ENCODE results near the gene TSPAN7. TPM values are rescaled to one million over a fixed set of nuclear protein-coding genes. Genes with fewer than 3 reads are reported as not detected.

The TSPAN7 gene
- total and polyA plus RNA-seq, 10 donors: 7.2 to 158 (median 58.5) TPM

DNA sequence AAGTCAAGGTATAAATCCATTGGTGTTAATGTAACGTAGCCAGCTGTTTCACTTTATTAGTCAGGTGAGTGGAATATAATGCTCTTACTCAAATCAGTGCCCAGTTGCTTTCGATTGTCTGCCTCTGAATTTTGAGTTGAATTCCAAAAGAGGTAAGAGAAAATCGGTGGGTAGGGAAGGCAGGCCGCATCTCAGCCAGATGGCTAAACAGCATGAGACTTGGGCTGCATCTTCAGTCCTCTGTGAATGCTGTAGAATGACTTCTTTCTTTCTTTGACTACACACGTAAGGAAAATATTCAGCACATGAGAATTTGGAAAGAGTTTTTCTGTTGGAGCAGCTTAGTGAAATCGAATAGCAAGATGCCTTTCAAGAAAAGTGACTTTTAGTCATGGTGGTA, 49.5 kb downstream of the TSPAN7 start:
- Histone ChIP-seq H3K4me1 (no peaks in the 10 kb centered on the region), H3K4me3 (no peak overlapping the region), H3K36me3 (no peaks in the 10 kb centered on the region), H3K27ac (no peak overlapping the region), H3K27me3 (replicated peaks in 1 of 7) (peaks cover 0 to 6% (median 0%) of the 10 kb centered on the region in 7 donors), H3K9me3 (no peaks in the 10 kb centered on the region)
- no peak for DNase-seq
- intact Hi-C loops (cut with DNase I; ENCODE audit: low total_unique reads): no loop called here
- 63 to 90% (median 79%) methylated on average over 6 of the region's 6 CpGs for WGBS, 5 donors
- TF ChIP-seq, protein P1, sequence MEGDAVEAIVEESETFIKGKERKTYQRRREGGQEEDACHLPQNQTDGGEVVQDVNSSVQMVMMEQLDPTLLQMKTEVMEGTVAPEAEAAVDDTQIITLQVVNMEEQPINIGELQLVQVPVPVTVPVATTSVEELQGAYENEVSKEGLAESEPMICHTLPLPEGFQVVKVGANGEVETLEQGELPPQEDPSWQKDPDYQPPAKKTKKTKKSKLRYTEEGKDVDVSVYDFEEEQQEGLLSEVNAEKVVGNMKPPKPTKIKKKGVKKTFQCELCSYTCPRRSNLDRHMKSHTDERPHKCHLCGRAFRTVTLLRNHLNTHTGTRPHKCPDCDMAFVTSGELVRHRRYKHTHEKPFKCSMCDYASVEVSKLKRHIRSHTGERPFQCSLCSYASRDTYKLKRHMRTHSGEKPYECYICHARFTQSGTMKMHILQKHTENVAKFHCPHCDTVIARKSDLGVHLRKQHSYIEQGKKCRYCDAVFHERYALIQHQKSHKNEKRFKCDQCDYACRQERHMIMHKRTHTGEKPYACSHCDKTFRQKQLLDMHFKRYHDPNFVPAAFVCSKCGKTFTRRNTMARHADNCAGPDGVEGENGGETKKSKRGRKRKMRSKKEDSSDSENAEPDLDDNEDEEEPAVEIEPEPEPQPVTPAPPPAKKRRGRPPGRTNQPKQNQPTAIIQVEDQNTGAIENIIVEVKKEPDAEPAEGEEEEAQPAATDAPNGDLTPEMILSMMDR (IDR thresholded peaks at IDR 0.05 in 8 of 11, conservative IDR thresholded peaks at IDR 0.05 in 3 of 11): no peak
- no peak for TF ChIP-seq POLR2A (IDR thresholded peaks at IDR 0.05)
- no peak for TF ChIP-seq POLR2AphosphoS5 (IDR thresholded peaks at IDR 0.05)

DNA sequence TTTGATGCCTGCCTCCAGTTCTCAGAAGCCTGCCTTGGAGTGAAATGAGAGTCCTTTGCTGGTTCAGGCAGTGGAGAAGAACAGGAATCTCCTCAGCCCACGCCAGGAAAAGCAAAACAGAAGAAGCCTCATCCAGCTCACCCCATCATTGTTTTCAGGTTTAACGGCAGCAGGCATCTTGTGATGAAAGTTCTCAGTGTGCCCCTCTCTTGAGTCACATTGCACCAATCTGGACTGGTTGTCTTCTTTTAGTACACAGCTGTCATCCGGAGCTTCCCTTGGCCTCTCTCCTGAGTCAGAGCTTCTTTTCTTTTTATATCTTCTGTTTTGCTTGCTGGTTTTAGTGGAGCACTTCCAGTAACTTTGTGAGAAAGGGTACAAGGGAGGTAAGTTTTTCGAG, 50.9 kb downstream of the TSPAN7 start:
- Histone ChIP-seq H3K9me3 (no peaks in the 10 kb centered on the region), H3K27ac (no peak overlapping the region), H3K4me3 (no peak overlapping the region), H3K4me1 (peaks cover 0 to 3% (median 0%) of the 10 kb centered on the region in 6 donors), H3K27me3 (replicated peaks in 1 of 7) (peaks cover 0 to 2% (median 0%) of the 10 kb centered on the region in 7 donors), H3K36me3 (no peaks in the 10 kb centered on the region)
- TF ChIP-seq, protein P1 (IDR thresholded peaks at IDR 0.05 in 8 of 11, conservative IDR thresholded peaks at IDR 0.05 in 3 of 11): no peak
- TF ChIP-seq POLR2AphosphoS5 (IDR thresholded peaks at IDR 0.05) (no peak), POLR2A (IDR thresholded peaks at IDR 0.05) (no peak)
- intact Hi-C loops (cut with DNase I; ENCODE audit: low total_unique reads): no loop called here
- WGBS, 5 donors: 39 to 63% (median 49%) methylated on average over 4 of the region's 4 CpGs
- DNase-seq: no peak

DNA sequence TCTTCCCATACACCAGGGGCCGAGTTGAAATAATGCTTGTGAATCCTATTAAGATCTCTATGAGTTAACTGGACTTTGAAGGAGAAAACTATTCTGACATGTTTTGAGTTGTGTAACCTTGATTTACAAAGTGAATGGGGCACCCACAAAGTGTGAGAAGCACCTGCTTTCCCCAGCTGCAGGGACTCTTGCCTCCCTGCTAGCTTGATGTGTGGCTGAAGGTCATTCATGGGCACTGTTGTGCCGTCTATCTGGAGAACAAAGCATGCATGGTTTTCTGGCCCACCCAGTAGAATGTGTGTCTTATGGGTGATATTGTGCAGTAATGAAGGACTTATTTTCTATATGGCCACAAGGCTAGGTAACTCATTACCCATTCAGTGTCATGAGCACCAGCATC, 53.1 kb downstream of the TSPAN7 start:
- no peaks in the 10 kb centered on the region for H3K36me3 ChIP-seq
- no peaks in the 10 kb centered on the region for H3K27me3 ChIP-seq (replicated peaks in 1 of 7)
- intact Hi-C loops (cut with DNase I; ENCODE audit: low total_unique reads): no loop called here
- DNase-seq: no peak
- 55 to 71% (median 62%) methylated on average over 2 of the region's 2 CpGs for WGBS, 5 donors
- H3K27ac ChIP-seq: no peak overlapping the region
- no peaks in the 10 kb centered on the region for H3K9me3 ChIP-seq
- H3K4me1 ChIP-seq: peaks cover 0 to 5% (median 0%) of the 10 kb centered on the region in 6 donors
- H3K4me3 ChIP-seq: no peak overlapping the region
- TF ChIP-seq POLR2AphosphoS5 (IDR thresholded peaks at IDR 0.05): no peak
- no peak for TF ChIP-seq POLR2A (IDR thresholded peaks at IDR 0.05)
- TF ChIP-seq, protein P1 (IDR thresholded peaks at IDR 0.05 in 8 of 11, conservative IDR thresholded peaks at IDR 0.05 in 3 of 11): no peak

DNA sequence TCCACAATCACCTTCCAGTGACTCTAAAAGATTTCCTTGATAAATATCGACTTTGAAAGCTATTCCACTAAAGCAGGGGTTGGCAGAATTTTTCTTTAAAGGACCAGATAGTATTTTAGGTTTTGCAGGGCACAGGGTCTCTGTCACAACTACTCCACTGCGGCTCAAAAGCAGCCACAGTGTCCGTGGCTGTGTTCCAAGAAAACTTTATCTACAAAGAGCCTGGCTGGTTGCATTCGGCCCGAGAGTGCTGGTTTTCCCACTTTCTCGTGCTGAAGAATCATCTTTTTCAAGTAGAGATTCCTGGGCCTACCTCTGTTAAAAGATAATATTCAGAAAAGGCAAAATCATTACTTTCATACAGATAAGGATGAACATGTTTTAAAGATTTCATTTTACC, 55.6 kb downstream of the TSPAN7 start:
- WGBS, 5 donors: 27 to 42% (median 39%) methylated on average over 6 of the region's 6 CpGs
- peaks cover 0 to 5% (median 0%) of the 10 kb centered on the region in 7 donors for H3K27me3 ChIP-seq (replicated peaks in 1 of 7)

More for the DNA sequence above, 55.6 kb downstream of the TSPAN7 start:
- no peak overlapping the region for H3K27ac ChIP-seq
- peaks cover 0 to 5% (median 0%) of the 10 kb centered on the region in 6 donors for H3K4me1 ChIP-seq
- no peak overlapping the region for H3K4me3 ChIP-seq
- H3K36me3 ChIP-seq: no peaks in the 10 kb centered on the region
- no peak for TF ChIP-seq POLR2AphosphoS5 (IDR thresholded peaks at IDR 0.05)
- TF ChIP-seq, protein P1 (IDR thresholded peaks at IDR 0.05 in 8 of 11, conservative IDR thresholded peaks at IDR 0.05 in 3 of 11): no peak
- no peak for TF ChIP-seq POLR2A (IDR thresholded peaks at IDR 0.05)
- intact Hi-C loops (cut with DNase I; ENCODE audit: low total_unique reads): no loop called here
- H3K9me3 ChIP-seq: no peaks in the 10 kb centered on the region
- no peak for DNase-seq

Data from spleen (tissue), 11 donors.